Epithelial cell of esophagus (primary cell): ENCODE measurements around the gene HAAO.

Experiments
- DNase-seq: peaks from one replicate; pipeline ENCODE4 v3.0.0; 2010; ENCODE audit warnings: low read depth
- H3K4me3 ChIP-seq: 2 replicates; pipeline ENCODE4 v1.5.1; 2011; ENCODE audit warnings: mild to moderate bottlenecking, low read length, control low read depth
- CTCF ChIP-seq: IDR thresholded peaks from 2 replicates; pipeline ENCODE4 v1.5.1; 2011; ENCODE audit warnings: low read depth, mild to moderate bottlenecking, low read length, control low read depth, inconsistent platforms; ENCODE audit not compliant: insufficient read depth; ENCODE audit errors: missing control alignments

HAAO gene

GRCh38 chr2:42827647-42828486 is 35.5 kb upstream of the HAAO start:
- peak; percentile 84 for DNase-seq

GRCh38 chr2:42826231-42826630 is 33.8 kb upstream of the HAAO start:
- TF ChIP-seq CTCF = no peak
- no peak overlapping the region for H3K4me3 ChIP-seq
- DNase-seq = peak; percentile 56

More at GRCh38 chr2:42827647-42828486, 35.5 kb upstream of the HAAO start:
- peak; percentile 84 for TF ChIP-seq CTCF
- H3K4me3 ChIP-seq = no peak overlapping the region

GRCh38 chr2:42824454-42824807 is 32.0 kb upstream of the HAAO start:
- H3K4me3 ChIP-seq = no peak overlapping the region
- no peak for TF ChIP-seq CTCF
- no peak for DNase-seq

- no peak overlapping the region for H3K4me3 ChIP-seq
- no peak for DNase-seq
- no peak for TF ChIP-seq CTCF
These were observed 31.5 kb upstream of the HAAO start for GRCh38 chr2:42823744-42824453.

- no peak overlapping the region for H3K4me3 ChIP-seq
- DNase-seq = no peak
- TF ChIP-seq CTCF = no peak
These were observed 26.8 kb upstream of the HAAO start for GRCh38 chr2:42819160-42819559.

GRCh38 chr2:42815726-42816125 is 23.3 kb upstream of the HAAO start:
- H3K4me3 ChIP-seq = no peak overlapping the region
- no peak for TF ChIP-seq CTCF
- no peak for DNase-seq
